NCI-H69 (cell line): ENCODE measurements around the gene AGMO.

Source experiments
- DNase-seq: peaks from one replicate; lab custom pipeline; 2025; lab: John Stamatoyannopoulos, UW

The AGMO gene

GRCh38 chr7:15397159-15397550, 164.7 kb downstream of the AGMO start:
- no peak for DNase-seq

GRCh38 chr7:15396210-15397158, 165.3 kb downstream of the AGMO start:
- no peak for DNase-seq

- peak; percentile 56 for DNase-seq
These were observed 172.7 kb downstream of the AGMO start for GRCh38 chr7:15389073-15389472.

GRCh38 chr7:15378494-15379145, 183.2 kb downstream of the AGMO start:
- no peak for DNase-seq

GRCh38 chr7:15376600-15376999, 185.2 kb downstream of the AGMO start:
- no peak for DNase-seq

GRCh38 chr7:15370441-15370840, 191.4 kb downstream of the AGMO start:
- no peak for DNase-seq

GRCh38 chr7:15368653-15369052, 193.2 kb downstream of the AGMO start:
- peak; percentile 30 for DNase-seq

- DNase-seq: no peak
These were observed 193.9 kb downstream of the AGMO start for GRCh38 chr7:15367897-15368296.

- no peak for DNase-seq
These were observed 203.7 kb downstream of the AGMO start for GRCh38 chr7:15358112-15358511.

- peak; percentile 98 for DNase-seq
These were observed 209.2 kb downstream of the AGMO start for GRCh38 chr7:15352421-15353206.

GRCh38 chr7:15345216-15345615, 216.6 kb downstream of the AGMO start:
- no peak for DNase-seq

GRCh38 chr7:15341817-15342216, 220.0 kb downstream of the AGMO start:
- DNase-seq: no peak

- no peak for DNase-seq
These were observed 225.7 kb downstream of the AGMO start for GRCh38 chr7:15336146-15336545.

- no peak for DNase-seq
These were observed 226.4 kb downstream of the AGMO start for GRCh38 chr7:15335390-15335789.

- peak; percentile 57 for DNase-seq
These were observed 227.1 kb downstream of the AGMO start for GRCh38 chr7:15334536-15335263.

- peak; percentile 54 for DNase-seq
These were observed 228.9 kb downstream of the AGMO start for GRCh38 chr7:15332956-15333355.

GRCh38 chr7:15330943-15331342, 230.9 kb downstream of the AGMO start:
- DNase-seq: peak; percentile 64

- DNase-seq: peak; percentile 17
These were observed 234.8 kb downstream of the AGMO start for GRCh38 chr7:15327001-15327400.

GRCh38 chr7:15326044-15326644, 235.7 kb downstream of the AGMO start:
- DNase-seq: peak; percentile 77

GRCh38 chr7:15323550-15323949, 238.3 kb downstream of the AGMO start:
- DNase-seq: peak; percentile 13

- peak; percentile 57 for DNase-seq
These were observed 244.6 kb downstream of the AGMO start for GRCh38 chr7:15317215-15317614.
